ENCODE measurements around the gene CTSD. TPM values are rescaled to one million over a fixed set of nuclear protein-coding genes. Genes with fewer than 3 reads are reported as not detected.
"Not testable (repeated sequence)": the region's sequence is repeated elsewhere in the genome, so short reads cannot be mapped to it uniquely, and the experiment has no call there.

The CTSD gene
- total RNA-seq, 1 donor from 2014 or later: 44.9 TPM

DNA sequence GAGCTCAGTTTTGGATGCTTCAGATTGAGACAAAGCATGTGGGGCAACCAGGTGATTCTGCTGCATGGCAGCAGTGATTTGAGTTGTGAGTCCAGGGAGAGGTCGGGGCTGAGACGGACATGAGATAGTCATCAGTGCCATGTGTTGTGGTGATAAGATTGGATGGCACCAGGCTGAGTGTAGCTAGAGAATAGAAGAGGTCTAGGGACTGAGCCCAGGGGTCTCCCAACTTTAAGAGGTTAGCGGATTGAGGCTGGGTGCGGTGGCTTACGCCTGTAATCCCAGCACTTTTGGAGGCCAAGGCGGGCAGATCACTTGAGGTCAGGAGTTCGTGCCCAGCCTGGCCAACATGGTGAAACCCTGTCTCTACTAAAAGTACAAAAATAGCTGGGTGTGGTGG lies 6.3 kb upstream of the CTSD start:
- Histone ChIP-seq H3K27ac (ENCODE audit: low read depth, low read length) (no peak overlapping the region), H3K4me3 (ENCODE audit: low read length in 3 of 3) (no peak overlapping the region), H3K9ac (ENCODE audit: low read depth in 1 of 3, low read length in 3 of 3) (no peak overlapping the region)

DNA sequence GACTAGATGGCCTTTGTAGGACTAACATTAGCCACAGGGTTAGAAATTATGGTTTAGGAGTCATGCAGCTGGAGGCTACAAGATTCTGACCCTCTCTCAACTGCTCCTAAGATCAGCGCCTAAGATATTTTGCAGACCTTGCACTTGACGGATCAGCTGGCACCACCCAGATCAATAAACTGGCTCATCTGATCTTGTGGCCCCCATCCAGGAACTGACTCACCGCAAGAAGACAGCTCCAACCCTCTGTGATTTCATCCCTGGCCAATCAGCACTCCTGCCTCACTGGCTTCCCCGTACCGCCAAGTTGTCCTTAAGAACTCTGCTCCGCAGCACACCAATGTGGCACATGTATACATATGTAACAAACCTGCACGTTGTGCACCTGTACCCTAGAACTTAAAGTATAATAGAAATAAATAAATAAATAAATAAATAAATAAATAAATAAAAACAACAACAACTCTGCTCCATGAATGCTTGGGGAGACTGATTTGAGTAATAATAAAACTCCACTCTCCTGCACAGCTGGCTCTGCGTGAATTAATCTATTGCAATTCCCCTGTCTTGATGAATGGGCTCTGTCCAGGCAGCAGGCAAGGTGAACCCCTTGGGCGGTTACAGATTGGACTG lies 5.7 kb upstream of the CTSD start:
- H3K27ac ChIP-seq (ENCODE audit: low read depth, low read length); H3K9ac ChIP-seq (ENCODE audit: low read depth in 1 of 3, low read length in 3 of 3); H3K9me3 ChIP-seq (ENCODE audit: control insufficient read depth in 3 of 3, low read length in 3 of 3); H3K4me3 ChIP-seq (ENCODE audit: low read length in 3 of 3); H3K36me3 ChIP-seq (ENCODE audit: control insufficient read depth in 3 of 3, insufficient read depth in 3 of 3, low read length in 3 of 3); H3K27me3 ChIP-seq (ENCODE audit: control insufficient read depth in 3 of 3, insufficient read depth in 3 of 3, low read length in 3 of 3): not testable (repeated sequence)
- H3K4me1 ChIP-seq (ENCODE audit: control insufficient read depth in 3 of 3, insufficient read depth in 3 of 3, low read length in 3 of 3): peaks cover 0 to 11% (median 11%) of the 10 kb centered on the region in 3 donors

More for the DNA sequence above, 6.3 kb upstream of the CTSD start:
- Histone ChIP-seq H3K4me1 (ENCODE audit: control insufficient read depth in 3 of 3, insufficient read depth in 3 of 3, low read length in 3 of 3) (peaks cover 0 to 10% (median 9%) of the 10 kb centered on the region in 3 donors), H3K36me3 (ENCODE audit: control insufficient read depth in 3 of 3, insufficient read depth in 3 of 3, low read length in 3 of 3) (no peaks in the 10 kb centered on the region), H3K9me3 (ENCODE audit: control insufficient read depth in 3 of 3, low read length in 3 of 3) (no peaks in the 10 kb centered on the region), H3K27me3 (ENCODE audit: control insufficient read depth in 3 of 3, insufficient read depth in 3 of 3, low read length in 3 of 3) (no peaks in the 10 kb centered on the region)

DNA sequence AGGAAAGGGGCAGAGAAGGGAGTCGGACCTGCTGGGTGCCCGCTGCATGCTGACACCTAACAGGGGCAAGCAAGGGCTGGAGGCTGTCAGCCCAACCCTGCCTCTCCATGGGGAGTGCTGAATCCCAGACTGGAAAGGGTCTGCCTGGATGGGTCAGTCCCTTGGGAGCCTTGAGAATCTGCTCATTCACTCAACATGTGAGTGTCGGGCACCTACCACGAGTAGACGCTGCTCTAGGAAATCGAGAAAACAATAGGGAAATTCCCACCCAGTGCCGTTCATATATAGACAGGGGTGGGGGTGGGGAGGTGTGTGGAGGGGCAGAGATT lies 4.4 kb upstream of the CTSD start:
- H3K27me3 ChIP-seq (ENCODE audit: control insufficient read depth in 3 of 3, insufficient read depth in 3 of 3, low read length in 3 of 3): no peaks in the 10 kb centered on the region
- no peak overlapping the region for H3K4me3 ChIP-seq (ENCODE audit: low read length in 3 of 3)
- no peak overlapping the region for H3K9ac ChIP-seq (ENCODE audit: low read depth in 1 of 3, low read length in 3 of 3)
- no peaks in the 10 kb centered on the region for H3K36me3 ChIP-seq (ENCODE audit: control insufficient read depth in 3 of 3, insufficient read depth in 3 of 3, low read length in 3 of 3)
- peaks cover 2 to 17% (median 12%) of the 10 kb centered on the region in 3 donors for H3K4me1 ChIP-seq (ENCODE audit: control insufficient read depth in 3 of 3, insufficient read depth in 3 of 3, low read length in 3 of 3)
- no peak overlapping the region for H3K27ac ChIP-seq (ENCODE audit: low read depth, low read length)
- no peaks in the 10 kb centered on the region for H3K9me3 ChIP-seq (ENCODE audit: control insufficient read depth in 3 of 3, low read length in 3 of 3)

DNA sequence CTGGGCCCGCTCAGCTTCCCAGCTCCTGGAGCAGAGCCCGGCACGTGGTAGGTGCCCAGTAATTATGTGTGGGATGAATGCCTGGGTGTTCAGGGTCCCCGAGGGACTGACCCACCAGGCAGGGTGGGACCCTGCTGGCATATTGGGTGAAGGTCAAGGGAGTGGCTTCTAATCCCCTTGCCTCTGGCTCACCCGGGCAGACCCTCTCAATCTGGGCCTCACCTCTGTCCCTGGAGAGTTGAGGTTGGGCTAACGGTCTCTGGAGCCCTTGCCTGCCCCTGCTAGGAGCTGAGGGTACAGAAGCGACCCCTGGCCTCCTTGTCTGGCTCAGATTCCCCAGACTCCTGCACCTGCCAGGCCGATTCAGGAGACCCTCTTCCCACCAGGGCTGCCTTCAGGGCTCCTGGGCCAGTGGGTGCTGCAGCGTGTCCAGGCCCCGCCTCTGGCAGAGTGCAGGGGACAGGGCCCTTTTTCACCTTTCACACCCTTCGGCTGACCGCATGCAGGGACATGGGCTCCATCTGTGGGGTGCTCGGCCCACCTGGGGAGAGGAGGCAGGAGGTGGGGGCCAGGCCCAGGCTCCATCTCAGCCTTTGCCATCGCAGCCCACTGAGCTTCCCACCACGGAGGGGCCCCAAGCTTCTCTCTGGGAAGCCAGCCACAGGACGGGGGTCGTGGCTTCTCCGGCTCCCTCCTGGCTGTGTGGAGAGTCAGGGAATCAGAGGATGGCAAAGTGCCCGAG lies 3.8 kb upstream of the CTSD start:
- Histone ChIP-seq H3K4me3 (ENCODE audit: low read length in 3 of 3) (no peak overlapping the region), H3K27me3 (ENCODE audit: control insufficient read depth in 3 of 3, insufficient read depth in 3 of 3, low read length in 3 of 3) (no peaks in the 10 kb centered on the region), H3K9ac (ENCODE audit: low read depth in 1 of 3, low read length in 3 of 3) (no peak overlapping the region), H3K9me3 (ENCODE audit: control insufficient read depth in 3 of 3, low read length in 3 of 3) (no peaks in the 10 kb centered on the region), H3K36me3 (ENCODE audit: control insufficient read depth in 3 of 3, insufficient read depth in 3 of 3, low read length in 3 of 3) (no peaks in the 10 kb centered on the region), H3K27ac (ENCODE audit: low read depth, low read length) (no peak overlapping the region), H3K4me1 (ENCODE audit: control insufficient read depth in 3 of 3, insufficient read depth in 3 of 3, low read length in 3 of 3) (peaks cover 7 to 20% (median 16%) of the 10 kb centered on the region in 3 donors)

DNA sequence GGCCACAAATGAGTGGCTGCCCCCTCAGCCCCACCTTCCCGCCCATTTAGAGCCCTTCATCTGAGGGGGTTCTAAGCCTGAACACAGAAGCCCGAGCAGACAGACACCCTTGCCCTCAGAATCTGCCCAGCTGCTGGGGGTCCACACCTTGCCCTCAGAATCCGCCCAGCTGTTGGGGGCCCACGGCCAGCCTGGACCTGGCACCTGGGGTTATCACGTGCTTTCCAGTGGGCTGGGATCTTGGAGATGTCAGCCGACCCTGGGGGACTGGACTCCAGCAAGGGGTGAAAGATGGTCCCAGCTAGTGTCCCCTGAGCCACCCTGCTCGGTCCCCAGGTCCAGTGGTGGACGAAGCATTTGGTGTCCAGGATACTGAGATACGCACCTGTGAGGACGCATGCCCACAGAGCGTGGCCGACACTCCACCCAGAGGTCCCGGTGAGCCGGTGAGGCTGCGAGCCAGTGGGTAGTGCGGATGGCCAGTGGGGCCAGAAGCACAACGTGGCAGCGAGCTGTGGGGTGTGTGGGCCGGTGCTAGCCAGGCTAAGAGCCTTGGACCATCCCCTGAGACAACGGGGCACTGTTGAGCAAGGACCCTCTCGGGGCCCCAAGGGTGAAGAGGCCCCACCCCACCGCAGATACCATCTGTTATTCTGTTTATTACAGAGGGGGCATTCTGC lies 3.1 kb upstream of the CTSD start:
- Histone ChIP-seq H3K4me1 (ENCODE audit: control insufficient read depth in 3 of 3, insufficient read depth in 3 of 3, low read length in 3 of 3) (peaks cover 14 to 20% (median 18%) of the 10 kb centered on the region in 3 donors), H3K36me3 (ENCODE audit: control insufficient read depth in 3 of 3, insufficient read depth in 3 of 3, low read length in 3 of 3) (no peaks in the 10 kb centered on the region), H3K9ac (ENCODE audit: low read depth in 1 of 3, low read length in 3 of 3) (no peak overlapping the region), H3K9me3 (ENCODE audit: control insufficient read depth in 3 of 3, low read length in 3 of 3) (no peaks in the 10 kb centered on the region), H3K27me3 (ENCODE audit: control insufficient read depth in 3 of 3, insufficient read depth in 3 of 3, low read length in 3 of 3) (no peaks in the 10 kb centered on the region), H3K4me3 (ENCODE audit: low read length in 3 of 3) (no peak overlapping the region), H3K27ac (ENCODE audit: low read depth, low read length) (no peak overlapping the region)

DNA sequence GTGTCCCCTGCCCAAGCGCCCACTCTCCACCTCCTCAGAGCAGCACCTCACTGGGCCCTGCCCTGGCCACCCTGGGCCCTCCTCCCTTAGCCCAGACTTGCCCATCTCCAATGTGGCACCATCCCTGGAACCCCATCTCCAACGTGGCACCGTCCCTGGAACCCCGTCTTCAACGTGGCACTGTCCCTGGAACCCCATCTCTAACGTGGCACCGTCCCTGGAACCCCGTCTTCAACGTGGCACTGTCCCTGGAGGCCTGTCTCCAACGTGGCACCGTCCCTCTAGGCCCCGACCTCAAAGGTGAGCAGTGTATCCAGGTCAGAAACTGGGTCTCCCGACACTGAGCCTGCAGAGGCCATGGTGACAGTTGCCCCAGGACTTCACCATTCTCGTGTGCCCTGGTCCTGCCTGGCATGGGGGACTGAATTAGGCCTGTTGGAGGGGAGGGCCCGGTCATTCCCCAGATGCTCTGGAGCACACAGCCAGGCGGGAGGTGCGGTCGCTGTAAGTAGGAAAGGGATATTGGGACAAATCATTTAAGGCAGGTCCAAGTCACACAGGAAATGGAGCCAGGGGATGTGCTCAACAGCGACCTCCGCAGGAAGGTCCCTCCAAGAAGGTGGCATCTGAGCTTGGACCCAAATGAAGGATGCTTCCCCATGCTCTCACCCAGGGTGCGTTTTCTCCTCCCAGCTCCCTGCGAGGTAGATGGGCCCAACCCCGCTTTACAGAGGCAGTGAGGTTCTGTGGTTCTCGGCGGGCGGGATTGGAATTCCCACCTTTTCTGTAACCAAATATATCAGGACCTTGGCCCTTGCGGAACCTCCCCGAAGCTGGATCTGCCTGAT lies 2.4 kb upstream of the CTSD start:
- Histone ChIP-seq H3K4me3 (ENCODE audit: low read length in 3 of 3) (no peak overlapping the region), H3K27me3 (ENCODE audit: control insufficient read depth in 3 of 3, insufficient read depth in 3 of 3, low read length in 3 of 3) (no peaks in the 10 kb centered on the region), H3K4me1 (ENCODE audit: control insufficient read depth in 3 of 3, insufficient read depth in 3 of 3, low read length in 3 of 3) (peaks cover 22 to 28% (median 26%) of the 10 kb centered on the region in 3 donors), H3K27ac (ENCODE audit: low read depth, low read length) (no peak overlapping the region), H3K9ac (ENCODE audit: low read depth in 1 of 3, low read length in 3 of 3) (no peak overlapping the region), H3K36me3 (ENCODE audit: control insufficient read depth in 3 of 3, insufficient read depth in 3 of 3, low read length in 3 of 3) (peaks cover 0 to 2% (median under 1%) of the 10 kb centered on the region in 3 donors), H3K9me3 (ENCODE audit: control insufficient read depth in 3 of 3, low read length in 3 of 3) (no peaks in the 10 kb centered on the region)

DNA sequence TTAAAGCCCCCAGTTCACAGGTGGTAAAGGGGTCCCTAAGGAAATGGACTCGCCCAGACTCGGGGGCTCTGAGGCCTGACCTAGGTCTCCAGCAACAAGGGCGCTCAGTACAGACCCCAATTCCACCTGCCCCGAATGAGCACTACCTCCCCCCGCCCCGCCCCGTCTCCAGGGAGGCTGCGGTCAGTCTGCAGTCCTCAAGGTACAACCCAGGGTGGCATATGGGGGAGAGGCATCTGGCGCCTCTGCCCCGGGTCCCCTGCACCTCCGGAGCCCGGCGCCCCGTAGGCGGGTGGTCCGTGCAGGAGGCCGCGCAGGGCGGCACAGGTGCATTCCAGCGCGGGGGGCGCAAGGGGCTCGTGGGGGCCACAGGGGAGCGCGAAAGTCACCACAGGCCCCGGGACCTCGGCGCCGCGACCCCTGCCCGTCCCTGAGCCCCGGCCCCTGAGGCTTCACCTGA lies 361 bp downstream of the CTSD start:
- Histone ChIP-seq H3K36me3 (ENCODE audit: control insufficient read depth in 3 of 3, insufficient read depth in 3 of 3, low read length in 3 of 3) (peaks cover 11 to 22% (median 14%) of the 10 kb centered on the region in 3 donors), H3K9me3 (ENCODE audit: control insufficient read depth in 3 of 3, low read length in 3 of 3) (no peaks in the 10 kb centered on the region), H3K9ac (ENCODE audit: low read depth in 1 of 3, low read length in 3 of 3) (peak overlapping the region; percentile 89 to 97 (median 92)), H3K27ac (ENCODE audit: low read depth, low read length) (peak overlapping the region; percentile 96), H3K4me3 (ENCODE audit: low read length in 3 of 3) (peak overlapping the region; percentile 80 to 91 (median 86)), H3K4me1 (ENCODE audit: control insufficient read depth in 3 of 3, insufficient read depth in 3 of 3, low read length in 3 of 3) (peaks cover 41 to 55% (median 53%) of the 10 kb centered on the region in 3 donors), H3K27me3 (ENCODE audit: control insufficient read depth in 3 of 3, insufficient read depth in 3 of 3, low read length in 3 of 3) (no peaks in the 10 kb centered on the region)

DNA sequence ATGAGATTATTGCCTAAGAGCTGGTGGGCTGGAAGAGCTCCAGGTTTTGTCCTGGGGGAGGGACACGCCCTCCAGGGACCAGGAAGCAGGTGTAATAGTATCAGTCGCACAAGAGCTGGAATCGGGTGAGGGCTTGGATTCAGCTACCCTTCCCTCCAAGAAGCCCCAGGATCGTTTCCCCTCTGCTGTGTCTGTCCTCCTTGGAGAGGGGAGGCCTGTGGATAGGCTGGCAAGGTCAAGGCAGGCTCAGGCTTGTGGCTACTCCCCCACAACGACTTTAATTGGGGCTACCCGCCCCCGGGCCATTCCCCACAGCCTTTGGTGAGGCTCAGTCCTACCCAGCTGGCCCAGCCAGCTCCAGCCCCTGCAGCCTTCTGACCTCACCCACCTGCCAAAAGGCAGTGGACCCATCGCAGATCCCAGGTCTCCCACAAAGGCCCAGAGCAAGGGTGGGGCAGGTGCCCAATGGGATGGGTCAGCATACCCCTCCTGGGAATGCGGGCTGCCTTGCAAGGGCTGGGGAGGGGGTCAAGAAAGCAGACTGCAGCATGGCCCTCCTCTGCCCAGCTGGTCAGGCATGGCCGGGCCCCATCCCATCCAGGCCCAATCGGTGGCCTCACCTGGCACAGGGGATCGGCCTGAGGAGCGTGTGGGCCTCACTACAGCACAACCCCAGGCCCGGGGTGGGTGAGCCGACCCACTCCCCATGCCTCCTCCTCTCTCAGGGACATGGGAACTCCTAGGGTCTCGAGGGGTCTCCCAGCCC lies 1.0 kb downstream of the CTSD start:
- Histone ChIP-seq H3K27me3 (ENCODE audit: control insufficient read depth in 3 of 3, insufficient read depth in 3 of 3, low read length in 3 of 3) (no peaks in the 10 kb centered on the region), H3K9ac (ENCODE audit: low read depth in 1 of 3, low read length in 3 of 3) (peak overlapping the region; percentile 89 to 97 (median 92)), H3K36me3 (ENCODE audit: control insufficient read depth in 3 of 3, insufficient read depth in 3 of 3, low read length in 3 of 3) (peaks cover 13 to 28% (median 15%) of the 10 kb centered on the region in 3 donors), H3K4me1 (ENCODE audit: control insufficient read depth in 3 of 3, insufficient read depth in 3 of 3, low read length in 3 of 3) (peaks cover 41 to 61% (median 56%) of the 10 kb centered on the region in 3 donors), H3K4me3 (ENCODE audit: low read length in 3 of 3) (peak overlapping the region; percentile 80 to 91 (median 86)), H3K9me3 (ENCODE audit: control insufficient read depth in 3 of 3, low read length in 3 of 3) (no peaks in the 10 kb centered on the region), H3K27ac (ENCODE audit: low read depth, low read length) (peak overlapping the region; percentile 96)
